G401 (cell line): Measurements from ENCODE around the gene TBC1D22A. TPM values are rescaled to one million over a fixed set of nuclear protein-coding genes. Genes with fewer than 3 reads are reported as not detected.
"Not testable (repeated sequence)": the region's sequence is repeated elsewhere in the genome, so short reads cannot be mapped to it uniquely, and the experiment has no call there.

Experiments
- DNase-seq: peaks from one replicate; pipeline ENCODE4 v3.0.0-alpha.2; 2015; ENCODE audit warnings: low spot score
- in situ Hi-C: cut with HindIII; loops from 2 replicates; pipeline ENCODE4 v1.10.0; 2016; ENCODE audit warnings: low sequenced_read_pairs, mixed read lengths
- total RNA-seq: library from RNA; depleted of rRNA; stranded (reverse); fragments of >200 nt; shearing (Covaris generic); gene quantifications from 2 replicates; pipeline ENCODE4 v1.2.3, GENCODE V29; 2014

The TBC1D22A gene
- total RNA-seq, 1 experiment from 2014 or later, result 11.1 TPM

- in situ Hi-C loops, result no loop called here
- no peak for DNase-seq
Observed at GRCh38 chr22:46967445-46968358, 205.3 kb downstream of the TBC1D22A start.

GRCh38 chr22:46968359-46968740, 205.9 kb downstream of the TBC1D22A start:
- no peak for DNase-seq
- in situ Hi-C loops, result no loop called here

GRCh38 chr22:46968848-46969247, 206.4 kb downstream of the TBC1D22A start:
- in situ Hi-C loops, result no loop called here
- DNase-seq, result no peak

- in situ Hi-C loops, result no loop called here
- DNase-seq, result no peak
Observed at GRCh38 chr22:46969491-46969890, 207.0 kb downstream of the TBC1D22A start.

- no peak for DNase-seq
- in situ Hi-C loops, result no loop called here
Observed at GRCh38 chr22:46969961-46970360, 207.5 kb downstream of the TBC1D22A start.

GRCh38 chr22:46970411-46971098, 208.1 kb downstream of the TBC1D22A start:
- in situ Hi-C loops, result no loop called here
- DNase-seq, result no peak

GRCh38 chr22:46971099-46971763, 208.8 kb downstream of the TBC1D22A start:
- DNase-seq, result peak; percentile 16
- in situ Hi-C loops, result no loop called here

GRCh38 chr22:46971764-46972125, 209.3 kb downstream of the TBC1D22A start:
- DNase-seq, result no peak
- in situ Hi-C loops, result no loop called here

GRCh38 chr22:46972256-46972655, 209.8 kb downstream of the TBC1D22A start:
- no peak for DNase-seq
- in situ Hi-C loops, result no loop called here

GRCh38 chr22:46972901-46973831, 210.7 kb downstream of the TBC1D22A start:
- in situ Hi-C loops, result no loop called here
- DNase-seq, result no peak

GRCh38 chr22:46974077-46974476, 211.6 kb downstream of the TBC1D22A start:
- in situ Hi-C loops, result no loop called here

GRCh38 chr22:46974631-46975585, 212.5 kb downstream of the TBC1D22A start:
- in situ Hi-C loops, result no loop called here

More at GRCh38 chr22:46974077-46974476, 211.6 kb downstream of the TBC1D22A start:
- DNase-seq, result no peak

GRCh38 chr22:46976143-46976542, 213.7 kb downstream of the TBC1D22A start:
- DNase-seq, result no peak
- in situ Hi-C loops, result no loop called here

More at GRCh38 chr22:46974631-46975585, 212.5 kb downstream of the TBC1D22A start:
- no peak for DNase-seq

- in situ Hi-C loops, result no loop called here
- no peak for DNase-seq
Observed at GRCh38 chr22:46976598-46976997, 214.1 kb downstream of the TBC1D22A start.

- in situ Hi-C loops, result no loop called here
- no peak for DNase-seq
Observed at GRCh38 chr22:46977656-46978343, 215.3 kb downstream of the TBC1D22A start.

- in situ Hi-C loops, DNase-seq: not testable (repeated sequence)
Observed at GRCh38 chr22:46978668-46979067, 216.2 kb downstream of the TBC1D22A start.

- in situ Hi-C loops, result no loop called here
- DNase-seq, result no peak
Observed at GRCh38 chr22:46979506-46979905, 217.1 kb downstream of the TBC1D22A start.
